ENCODE data around the gene EMILIN1.

DNA sequence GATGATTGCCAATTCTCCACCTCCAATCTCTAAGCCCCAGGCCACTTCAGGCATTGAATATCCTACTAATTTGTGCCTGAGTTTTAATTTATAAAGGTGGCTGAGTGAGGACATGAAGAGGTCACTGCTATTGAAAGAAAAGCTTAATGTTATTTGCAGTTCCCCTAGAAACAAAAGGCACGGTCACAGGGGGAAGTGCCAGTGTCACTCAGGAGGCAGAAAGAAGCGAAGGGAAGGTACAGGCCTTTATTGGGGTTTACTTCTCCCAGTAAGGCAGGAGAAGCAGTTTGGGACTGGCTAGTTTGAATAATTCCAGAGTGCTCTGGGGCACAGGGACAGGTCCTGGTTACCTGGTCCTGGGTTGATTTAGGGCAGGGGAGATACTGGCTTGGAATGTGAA is 43.5 kb downstream of the EMILIN1 start:
- TF ChIP-seq, protein P1, sequence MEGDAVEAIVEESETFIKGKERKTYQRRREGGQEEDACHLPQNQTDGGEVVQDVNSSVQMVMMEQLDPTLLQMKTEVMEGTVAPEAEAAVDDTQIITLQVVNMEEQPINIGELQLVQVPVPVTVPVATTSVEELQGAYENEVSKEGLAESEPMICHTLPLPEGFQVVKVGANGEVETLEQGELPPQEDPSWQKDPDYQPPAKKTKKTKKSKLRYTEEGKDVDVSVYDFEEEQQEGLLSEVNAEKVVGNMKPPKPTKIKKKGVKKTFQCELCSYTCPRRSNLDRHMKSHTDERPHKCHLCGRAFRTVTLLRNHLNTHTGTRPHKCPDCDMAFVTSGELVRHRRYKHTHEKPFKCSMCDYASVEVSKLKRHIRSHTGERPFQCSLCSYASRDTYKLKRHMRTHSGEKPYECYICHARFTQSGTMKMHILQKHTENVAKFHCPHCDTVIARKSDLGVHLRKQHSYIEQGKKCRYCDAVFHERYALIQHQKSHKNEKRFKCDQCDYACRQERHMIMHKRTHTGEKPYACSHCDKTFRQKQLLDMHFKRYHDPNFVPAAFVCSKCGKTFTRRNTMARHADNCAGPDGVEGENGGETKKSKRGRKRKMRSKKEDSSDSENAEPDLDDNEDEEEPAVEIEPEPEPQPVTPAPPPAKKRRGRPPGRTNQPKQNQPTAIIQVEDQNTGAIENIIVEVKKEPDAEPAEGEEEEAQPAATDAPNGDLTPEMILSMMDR (conservative IDR thresholded peaks at IDR 0.05; ENCODE audit: low read depth in 2 of 2) = no peak
- no peak for TF ChIP-seq POLR2AphosphoS5 (IDR thresholded peaks at IDR 0.05; ENCODE audit: low read depth)
- no peak for TF ChIP-seq EZH2 (IDR thresholded peaks at IDR 0.05; ENCODE audit: low read depth, unreplicated experiment)
- TF ChIP-seq, protein P2, sequence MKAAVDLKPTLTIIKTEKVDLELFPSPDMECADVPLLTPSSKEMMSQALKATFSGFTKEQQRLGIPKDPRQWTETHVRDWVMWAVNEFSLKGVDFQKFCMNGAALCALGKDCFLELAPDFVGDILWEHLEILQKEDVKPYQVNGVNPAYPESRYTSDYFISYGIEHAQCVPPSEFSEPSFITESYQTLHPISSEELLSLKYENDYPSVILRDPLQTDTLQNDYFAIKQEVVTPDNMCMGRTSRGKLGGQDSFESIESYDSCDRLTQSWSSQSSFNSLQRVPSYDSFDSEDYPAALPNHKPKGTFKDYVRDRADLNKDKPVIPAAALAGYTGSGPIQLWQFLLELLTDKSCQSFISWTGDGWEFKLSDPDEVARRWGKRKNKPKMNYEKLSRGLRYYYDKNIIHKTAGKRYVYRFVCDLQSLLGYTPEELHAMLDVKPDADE (IDR thresholded peaks at IDR 0.05) = no peak

Data from GM23338 (cell line).